OCI-LY1 (cell line): ENCODE results near the gene RIPPLY1.

Experiments
- CTCF ChIP-seq: fragments of 200-600 bp; sonication (generic), shearing (Covaris generic); IDR thresholded peaks from 2 replicates; pipeline ENCODE4 v1.5.1; 2017; ENCODE audit warnings: mild to moderate bottlenecking, antibody characterized with exemption, low read length, moderate library complexity, mixed read lengths
- EZH2 ChIP-seq: fragments of 200-600 bp; sonication (generic), shearing (Covaris generic); IDR thresholded peaks from 2 replicates; pipeline ENCODE4 v1.8.0; 2017; ENCODE audit warnings: borderline replicate concordance, mixed run types, mild to moderate bottlenecking, antibody characterized with exemption, low read length, moderate library complexity, mixed read lengths

- TF ChIP-seq EZH2 (no peak), CTCF (no peak)
Observed at GRCh38 chrX:106946464-106946863, 43.3 kb upstream of the RIPPLY1 start.
